Activated B cell treated with CpG ODN at 0.5 μM for 24 hours (primary cell): ENCODE data around the gene AMIGO2. TPM values are rescaled to one million over a fixed set of nuclear protein-coding genes. Genes with fewer than 3 reads are reported as not detected.

ENCODE experiments used
- ATAC-seq: fragments of 200-7000 bp; cut with Tn5 transposase; one replicate; pipeline ENCODE4 v1.10.0; 2021; ENCODE audit warnings: low read depth, mild to moderate bottlenecking, moderate library complexity
- CTCF ChIA-PET: fragments of 350-600 bp; sonication (Branson Sonifier 250); formaldehyde crosslinking; loops from one replicate; lab custom pipeline; 2021; ENCODE audit warnings: antibody characterized with exemption; lab: Charles Lee
- POLR2A ChIA-PET: fragments of 350-600 bp; sonication (Branson Sonifier 250); formaldehyde crosslinking; loops from one replicate; lab custom pipeline; 2021; ENCODE audit warnings: antibody characterized with exemption; lab: Charles Lee
- DNase-seq: peaks from one replicate; pipeline ENCODE4 v3.0.0; 2022
- H3K27ac Mint-ChIP-seq: one replicate; pipeline ENCODE4 v1.8.0; 2020; ENCODE audit warnings: mixed read lengths
- H3K27me3 Mint-ChIP-seq: one replicate; pipeline ENCODE4 v1.8.0; 2021; ENCODE audit warnings: mixed read lengths
- H3K36me3 Mint-ChIP-seq: one replicate; pipeline ENCODE4 v1.8.0; 2021; ENCODE audit warnings: low read depth, mixed read lengths
- H3K4me1 Mint-ChIP-seq: one replicate; pipeline ENCODE4 v1.8.0; 2021; ENCODE audit warnings: mixed read lengths
- H3K4me3 Mint-ChIP-seq: one replicate; pipeline ENCODE4 v1.8.0; 2020; ENCODE audit warnings: mild to moderate bottlenecking, mixed read lengths
- H3K9me3 Mint-ChIP-seq: one replicate; pipeline ENCODE4 v1.8.0; 2020; ENCODE audit warnings: mixed read lengths
- CTCF ChIP-seq: fragments of 200-600 bp; IDR thresholded peaks from one replicate; pipeline ENCODE4 v1.8.0; 2022; ENCODE audit warnings: antibody characterized with exemption, mild to moderate bottlenecking
- intact Hi-C: fragments of 100-400 bp; cut with micrococcal nuclease; formaldehyde crosslinking; loops from one replicate; pipeline ENCODE4 v1.15.1; 2024
- total RNA-seq: library from RNA; stranded (reverse); gene quantifications from 2 replicates; pipeline ENCODE4 v1.2.3, GENCODE V29; 2022

The AMIGO2 gene
- total RNA-seq, 1 donor from 2014 or later, result 14.1 TPM

GRCh38 chr12:47105914-47106674, 26.3 kb upstream of the AMIGO2 start:
- POLR2A ChIA-PET, result interaction anchor here (0.5 kb wide), 1 partner anchor 607 kb away, joined by 9 read pairs; no protein-coding TSS in a partner anchor

GRCh38 chr12:47102845-47103651, 23.3 kb upstream of the AMIGO2 start:
- no peaks in the 10 kb centered on the region for H3K27me3 Mint-ChIP-seq
- no peak for TF ChIP-seq CTCF
- POLR2A ChIA-PET, result no interaction called here

More at GRCh38 chr12:47105914-47106674, 26.3 kb upstream of the AMIGO2 start:
- DNase-seq (no peak), ATAC-seq (no peak)
- H3K36me3 Mint-ChIP-seq, result peaks cover 15% of the 10 kb centered on the region
- TF ChIP-seq CTCF, result no peak
- H3K27ac Mint-ChIP-seq, result no peak overlapping the region
- no peak overlapping the region for H3K4me3 Mint-ChIP-seq
- H3K9me3 Mint-ChIP-seq, result no peaks in the 10 kb centered on the region
- CTCF ChIA-PET, result no interaction called here
- intact Hi-C loops, result no loop called here
- no peaks in the 10 kb centered on the region for H3K27me3 Mint-ChIP-seq
- no peaks in the 10 kb centered on the region for H3K4me1 Mint-ChIP-seq

GRCh38 chr12:47102406-47102805, 22.6 kb upstream of the AMIGO2 start:
- Mint-ChIP-seq H3K4me1 (no peaks in the 10 kb centered on the region), H3K27ac (no peak overlapping the region)

More at GRCh38 chr12:47102845-47103651, 23.3 kb upstream of the AMIGO2 start:
- no peaks in the 10 kb centered on the region for H3K4me1 Mint-ChIP-seq
- intact Hi-C loops, result no loop called here
- H3K36me3 Mint-ChIP-seq, result peaks cover 9% of the 10 kb centered on the region
- CTCF ChIA-PET, result no interaction called here
- H3K9me3 Mint-ChIP-seq, result no peaks in the 10 kb centered on the region
- no peak for DNase-seq
- ATAC-seq, result no peak
- H3K4me3 Mint-ChIP-seq, result no peak overlapping the region
- H3K27ac Mint-ChIP-seq, result no peak overlapping the region

GRCh38 chr12:47100160-47100559, 20.4 kb upstream of the AMIGO2 start:
- Mint-ChIP-seq H3K4me1 (no peaks in the 10 kb centered on the region), H3K9me3 (no peaks in the 10 kb centered on the region), H3K4me3 (no peak overlapping the region), H3K36me3 (peaks cover 4% of the 10 kb centered on the region), H3K27me3 (no peaks in the 10 kb centered on the region), H3K27ac (no peak overlapping the region)
- intact Hi-C loops, result no loop called here
- no peak for TF ChIP-seq CTCF
- ChIA-PET POLR2A (no interaction called here), CTCF (no interaction called here)
- ATAC-seq (no peak), DNase-seq (no peak)

More at GRCh38 chr12:47102406-47102805, 22.6 kb upstream of the AMIGO2 start:
- H3K4me3 Mint-ChIP-seq, result no peak overlapping the region
- POLR2A ChIA-PET, result no interaction called here
- no peak for TF ChIP-seq CTCF
- peaks cover 9% of the 10 kb centered on the region for H3K36me3 Mint-ChIP-seq
- CTCF ChIA-PET, result no interaction called here
- intact Hi-C loops, result no loop called here
- H3K9me3 Mint-ChIP-seq, result no peaks in the 10 kb centered on the region
- ATAC-seq, result no peak
- DNase-seq, result no peak
- no peaks in the 10 kb centered on the region for H3K27me3 Mint-ChIP-seq

- H3K27me3 Mint-ChIP-seq, result no peaks in the 10 kb centered on the region
These were observed 19.9 kb upstream of the AMIGO2 start for GRCh38 chr12:47099610-47100009.

More at GRCh38 chr12:47099610-47100009, 19.9 kb upstream of the AMIGO2 start:
- ChIA-PET POLR2A (no interaction called here), CTCF (no interaction called here)
- Mint-ChIP-seq H3K4me3 (no peak overlapping the region), H3K9me3 (no peaks in the 10 kb centered on the region), H3K36me3 (no peaks in the 10 kb centered on the region), H3K4me1 (no peaks in the 10 kb centered on the region), H3K27ac (no peak overlapping the region)
- DNase-seq, result no peak
- TF ChIP-seq CTCF, result no peak
- intact Hi-C loops, result no loop called here
- ATAC-seq, result no peak
